Mesothelial cell of epicardium (in vitro differentiated cells): ENCODE data around the gene NCOA1. TPM values are rescaled to one million over a fixed set of nuclear protein-coding genes. Genes with fewer than 3 reads are reported as not detected.

ENCODE experiments used
- DNase-seq, 2 experiments: peaks; one replicate each; pipeline ENCODE4 v3.0.0; 2021; ENCODE audit warnings: low spot score in 2 of 2; ENCODE audit not compliant: unreplicated experiment in 2 of 2
- H3K27ac Mint-ChIP-seq: 2 replicates; pipeline ENCODE4 v1.8.0; 2021; ENCODE audit warnings: mixed read lengths
- H3K27me3 Mint-ChIP-seq: 2 replicates; pipeline ENCODE4 v1.8.0; 2021; ENCODE audit warnings: low read depth, mixed read lengths
- H3K36me3 Mint-ChIP-seq: 2 replicates; pipeline ENCODE4 v1.8.0; 2021; ENCODE audit warnings: mixed read lengths
- H3K4me1 Mint-ChIP-seq: 2 replicates; pipeline ENCODE4 v1.8.0; 2021; ENCODE audit warnings: mixed read lengths
- H3K4me3 Mint-ChIP-seq: 2 replicates; pipeline ENCODE4 v1.8.0; 2021; ENCODE audit warnings: mild to moderate bottlenecking, moderate library complexity, mixed read lengths
- H3K9me3 Mint-ChIP-seq: 2 replicates; pipeline ENCODE4 v1.8.0; 2021; ENCODE audit warnings: mixed read lengths
- total RNA-seq: library from RNA; stranded (reverse); gene quantifications from 3 replicates; pipeline ENCODE4 v1.2.1, GENCODE V29; 2021
- TF ChIP-seq, protein P1 (sequence below): fragments of 200-600 bp; sonication (generic); IDR thresholded peaks from one replicate; pipeline ENCODE4 v1.5.0; 2021; ENCODE audit warnings: antibody characterized with exemption; ENCODE audit not compliant: unreplicated experiment

Gene NCOA1
- total RNA-seq, 1 donor from 2014 or later, result 35.1 TPM

GRCh38 chr2:24723191-24723590, 232.1 kb downstream of the NCOA1 start:
- Mint-ChIP-seq H3K4me1 (no peaks in the 10 kb centered on the region), H3K27ac (no peak overlapping the region), H3K27me3 (no peaks in the 10 kb centered on the region), H3K36me3 (peaks cover 14% of the 10 kb centered on the region), H3K4me3 (no peak overlapping the region), H3K9me3 (no peaks in the 10 kb centered on the region)
- DNase-seq, result no peak
- TF ChIP-seq, protein P1, sequence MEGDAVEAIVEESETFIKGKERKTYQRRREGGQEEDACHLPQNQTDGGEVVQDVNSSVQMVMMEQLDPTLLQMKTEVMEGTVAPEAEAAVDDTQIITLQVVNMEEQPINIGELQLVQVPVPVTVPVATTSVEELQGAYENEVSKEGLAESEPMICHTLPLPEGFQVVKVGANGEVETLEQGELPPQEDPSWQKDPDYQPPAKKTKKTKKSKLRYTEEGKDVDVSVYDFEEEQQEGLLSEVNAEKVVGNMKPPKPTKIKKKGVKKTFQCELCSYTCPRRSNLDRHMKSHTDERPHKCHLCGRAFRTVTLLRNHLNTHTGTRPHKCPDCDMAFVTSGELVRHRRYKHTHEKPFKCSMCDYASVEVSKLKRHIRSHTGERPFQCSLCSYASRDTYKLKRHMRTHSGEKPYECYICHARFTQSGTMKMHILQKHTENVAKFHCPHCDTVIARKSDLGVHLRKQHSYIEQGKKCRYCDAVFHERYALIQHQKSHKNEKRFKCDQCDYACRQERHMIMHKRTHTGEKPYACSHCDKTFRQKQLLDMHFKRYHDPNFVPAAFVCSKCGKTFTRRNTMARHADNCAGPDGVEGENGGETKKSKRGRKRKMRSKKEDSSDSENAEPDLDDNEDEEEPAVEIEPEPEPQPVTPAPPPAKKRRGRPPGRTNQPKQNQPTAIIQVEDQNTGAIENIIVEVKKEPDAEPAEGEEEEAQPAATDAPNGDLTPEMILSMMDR, result no peak

DNA sequence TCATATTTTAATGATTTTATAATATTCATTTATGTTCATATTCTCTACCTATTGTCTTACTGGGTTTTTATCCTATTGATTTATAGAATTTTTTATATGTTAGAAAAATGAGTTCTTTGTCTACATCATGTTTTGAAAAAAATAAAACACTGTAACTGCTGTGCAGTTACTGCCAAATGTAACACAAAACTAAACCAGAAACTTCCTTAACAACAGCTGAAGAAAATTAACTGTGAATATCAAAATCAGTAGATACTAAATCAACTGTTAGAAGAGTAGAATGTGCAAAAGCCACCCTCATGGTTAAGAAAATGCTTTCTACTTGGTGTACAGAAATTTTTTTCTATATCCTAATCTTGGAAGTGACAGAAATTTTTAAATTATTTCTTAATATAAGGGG, 232.6 kb downstream of the NCOA1 start:
- no peaks in the 10 kb centered on the region for H3K4me1 Mint-ChIP-seq
- no peak for DNase-seq
- TF ChIP-seq, protein P1, result no peak
- no peak overlapping the region for H3K27ac Mint-ChIP-seq
- peaks cover 13% of the 10 kb centered on the region for H3K36me3 Mint-ChIP-seq
- no peak overlapping the region for H3K4me3 Mint-ChIP-seq
- no peaks in the 10 kb centered on the region for H3K27me3 Mint-ChIP-seq
- no peaks in the 10 kb centered on the region for H3K9me3 Mint-ChIP-seq

DNA sequence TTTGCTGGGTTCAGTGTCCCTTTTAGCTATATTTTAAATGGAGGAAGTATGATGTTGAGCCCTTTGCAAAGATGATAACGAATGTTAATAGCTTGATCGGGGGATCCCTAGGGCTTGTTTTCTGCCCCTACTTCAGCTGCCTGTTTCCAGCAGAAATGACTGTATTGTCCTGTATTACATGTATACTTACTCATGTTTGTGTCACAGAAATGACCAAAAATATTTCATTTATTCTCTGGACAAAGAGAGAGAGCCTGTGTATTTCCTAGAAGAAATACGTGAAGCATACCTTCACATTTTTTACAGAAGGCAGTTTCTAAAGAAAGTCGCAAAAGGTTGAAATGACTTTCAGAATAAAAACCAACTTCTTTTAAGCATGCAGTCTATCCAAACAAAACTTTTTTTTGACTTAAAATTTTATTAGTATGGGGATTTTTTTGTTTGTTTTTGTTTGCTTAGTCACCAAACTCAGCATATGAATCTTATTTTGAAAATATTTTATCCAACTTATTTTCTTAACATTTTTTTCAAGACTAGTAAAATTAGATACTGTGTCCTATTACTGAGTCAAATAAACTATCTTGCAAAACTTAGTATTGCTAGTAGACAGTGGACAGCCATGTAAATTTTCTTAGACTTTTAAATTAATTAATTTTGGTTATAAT, 233.2 kb downstream of the NCOA1 start:
- H3K4me1 Mint-ChIP-seq, result no peaks in the 10 kb centered on the region

GRCh38 chr2:24725956-24726355, 234.9 kb downstream of the NCOA1 start:
- Mint-ChIP-seq H3K36me3 (peaks cover 13% of the 10 kb centered on the region), H3K4me3 (no peak overlapping the region), H3K4me1 (no peaks in the 10 kb centered on the region), H3K9me3 (no peaks in the 10 kb centered on the region), H3K27ac (no peak overlapping the region), H3K27me3 (no peaks in the 10 kb centered on the region)
- TF ChIP-seq, protein P1, result no peak
- DNase-seq, result no peak

More for the DNA sequence above, 233.2 kb downstream of the NCOA1 start:
- H3K27ac Mint-ChIP-seq, result no peak overlapping the region
- no peaks in the 10 kb centered on the region for H3K27me3 Mint-ChIP-seq
- TF ChIP-seq, protein P1, result no peak
- no peaks in the 10 kb centered on the region for H3K9me3 Mint-ChIP-seq
- H3K4me3 Mint-ChIP-seq, result no peak overlapping the region
- peaks cover 15% of the 10 kb centered on the region for H3K36me3 Mint-ChIP-seq
- DNase-seq, result no peak

GRCh38 chr2:24730481-24730880, 239.4 kb downstream of the NCOA1 start:
- H3K36me3 Mint-ChIP-seq, result peaks cover 31% of the 10 kb centered on the region
- DNase-seq, result no peak
- H3K4me3 Mint-ChIP-seq, result no peak overlapping the region
- H3K4me1 Mint-ChIP-seq, result no peaks in the 10 kb centered on the region
- H3K27ac Mint-ChIP-seq, result no peak overlapping the region
- H3K27me3 Mint-ChIP-seq, result no peaks in the 10 kb centered on the region
- H3K9me3 Mint-ChIP-seq, result no peaks in the 10 kb centered on the region
- TF ChIP-seq, protein P1, result no peak

DNA sequence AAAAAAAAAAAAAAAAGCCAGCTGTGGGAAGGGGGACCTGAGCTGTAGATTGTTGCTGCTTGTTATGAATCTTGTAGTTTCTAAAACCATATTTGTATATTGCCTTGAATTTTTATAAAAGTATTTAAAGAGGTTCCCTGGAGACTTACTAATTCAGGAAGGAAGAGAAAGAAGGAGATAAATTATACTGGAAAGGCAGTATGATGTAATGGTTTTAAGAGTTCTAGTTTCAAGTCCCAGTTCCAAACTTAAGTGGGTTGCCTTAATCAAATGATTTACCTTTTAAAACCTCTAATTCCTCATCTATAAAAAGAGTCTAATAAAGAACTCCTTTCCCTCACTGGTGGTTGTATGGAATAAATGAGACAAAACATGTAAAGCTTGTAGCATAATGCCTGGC, 240.0 kb downstream of the NCOA1 start:
- Mint-ChIP-seq H3K27me3 (no peaks in the 10 kb centered on the region), H3K36me3 (peaks cover 31% of the 10 kb centered on the region), H3K4me3 (no peak overlapping the region), H3K9me3 (no peaks in the 10 kb centered on the region), H3K27ac (no peak overlapping the region), H3K4me1 (no peaks in the 10 kb centered on the region)
- TF ChIP-seq, protein P1, result no peak
- no peak for DNase-seq
